WTC11 (cell line): ENCODE data around the gene LIF. TPM values are rescaled to one million over a fixed set of nuclear protein-coding genes. Genes with fewer than 3 reads are reported as not detected.

Experiments used
- ATAC-seq: fragments of 200-7000 bp; cut with Tn5 transposase; 2 replicates; pipeline ENCODE4 v1.10.0; 2021; ENCODE audit warnings: mild to moderate bottlenecking, moderate library complexity
- CTCF ChIA-PET: fragments of 300-600 bp; sonication (Branson Sonifier 250); formaldehyde crosslinking; loops from one replicate; lab custom pipeline; 2021; ENCODE audit warnings: antibody characterized with exemption; lab: Charles Lee
- POLR2A ChIA-PET: fragments of 350-600 bp; sonication (Branson Sonifier 250); formaldehyde crosslinking; loops from one replicate; lab custom pipeline; 2021; ENCODE audit warnings: antibody characterized with exemption; lab: Charles Lee
- DNase-seq: peaks from one replicate; pipeline ENCODE4 v3.0.0; 2021; ENCODE audit warnings: low spot score
- H3K27ac Mint-ChIP-seq: 2 replicates; pipeline ENCODE4 v1.8.0; 2021; ENCODE audit warnings: mixed read lengths
- H3K27me3 Mint-ChIP-seq: 2 replicates; pipeline ENCODE4 v1.8.0; 2021; ENCODE audit warnings: low read depth, mild to moderate bottlenecking, moderate library complexity, mixed read lengths
- H3K36me3 Mint-ChIP-seq: 2 replicates; pipeline ENCODE4 v1.8.0; 2021; ENCODE audit warnings: mixed read lengths
- H3K4me1 Mint-ChIP-seq: 2 replicates; pipeline ENCODE4 v1.8.0; 2022; ENCODE audit warnings: mixed read lengths
- H3K4me3 Mint-ChIP-seq: 2 replicates; pipeline ENCODE4 v1.8.0; 2021; ENCODE audit warnings: mild to moderate bottlenecking, moderate library complexity, mixed read lengths
- H3K9me3 Mint-ChIP-seq: 2 replicates; pipeline ENCODE4 v1.8.0; 2021; ENCODE audit warnings: mixed read lengths
- AFF4 ChIP-seq: sonication (generic); formaldehyde crosslinking; IDR thresholded peaks from 2 replicates; pipeline ENCODE4 v1.8.1; 2023; ENCODE audit warnings: mild to moderate bottlenecking, missing genetic modification reagents, borderline replicate concordance
- AR ChIP-seq: fragments of 250-450 bp; sonication (Bioruptor Pico); IDR thresholded peaks from 2 replicates; pipeline ENCODE4 v1.9.0; 2021; ENCODE audit warnings: mild to moderate bottlenecking
- ATF1 ChIP-seq: sonication (generic); formaldehyde crosslinking; IDR thresholded peaks from 2 replicates; pipeline ENCODE4 v1.8.1; 2023; ENCODE audit warnings: mild to moderate bottlenecking, moderate library complexity, missing genetic modification reagents
- CBFB ChIP-seq: sonication (generic); formaldehyde crosslinking; IDR thresholded peaks from 2 replicates; pipeline ENCODE4 v1.8.1; 2022; ENCODE audit warnings: mild to moderate bottlenecking, low read depth, missing genetic modification reagents
- CDX4 ChIP-seq: fragments of 250-450 bp; sonication (Bioruptor Pico); IDR thresholded peaks from 2 replicates; pipeline ENCODE4 v1.9.0; 2021; ENCODE audit warnings: moderate library complexity, mild to moderate bottlenecking, inconsistent platforms, borderline replicate concordance
- CREB1 ChIP-seq: sonication (generic); formaldehyde crosslinking; IDR thresholded peaks from 2 replicates; pipeline ENCODE4 v1.8.0; 2023; ENCODE audit warnings: mild to moderate bottlenecking, missing genetic modification reagents
- GABPB1 ChIP-seq: sonication (generic); formaldehyde crosslinking; IDR thresholded peaks from 2 replicates; pipeline ENCODE4 v1.8.1; 2023; ENCODE audit warnings: mild to moderate bottlenecking, missing genetic modification reagents
- GRHL2 ChIP-seq: fragments of 250-450 bp; sonication (Bioruptor Pico); IDR thresholded peaks from 2 replicates; pipeline ENCODE4 v1.8.0; 2022; ENCODE audit warnings: mild to moderate bottlenecking, moderate library complexity; ENCODE audit not compliant: insufficient replicate concordance, severe bottlenecking
- PRRX2 ChIP-seq: fragments of 250-450 bp; sonication (Bioruptor Pico); IDR thresholded peaks from 2 replicates; pipeline ENCODE4 v1.8.0; 2021; ENCODE audit warnings: mild to moderate bottlenecking
- SMAD3 ChIP-seq: sonication (generic); formaldehyde crosslinking; IDR thresholded peaks from 2 replicates; pipeline ENCODE4 v1.8.0; 2022; ENCODE audit warnings: missing genetic modification reagents, mild to moderate bottlenecking, borderline replicate concordance
- SMAD4 ChIP-seq: sonication (generic); formaldehyde crosslinking; IDR thresholded peaks from 2 replicates; pipeline ENCODE4 v1.8.0; 2022; ENCODE audit warnings: mild to moderate bottlenecking, missing genetic modification reagents
- TEAD1 ChIP-seq: sonication (generic); formaldehyde crosslinking; IDR thresholded peaks from 2 replicates; pipeline ENCODE4 v1.8.0; 2022; ENCODE audit warnings: mild to moderate bottlenecking, missing genetic modification reagents
- TEAD4 ChIP-seq: sonication (generic); formaldehyde crosslinking; IDR thresholded peaks from 2 replicates; pipeline ENCODE4 v1.8.0; 2022; ENCODE audit warnings: mild to moderate bottlenecking, missing genetic modification reagents
- ZNF138 ChIP-seq: sonication (generic); formaldehyde crosslinking; conservative IDR thresholded peaks from 2 replicates; pipeline ENCODE4 v1.8.1; 2022; ENCODE audit warnings: mild to moderate bottlenecking, moderate library complexity, missing genetic modification reagents
- ZNF281 ChIP-seq: sonication (generic); formaldehyde crosslinking; IDR thresholded peaks from 2 replicates; pipeline ENCODE4 v1.8.0; 2023; ENCODE audit warnings: mild to moderate bottlenecking, missing genetic modification reagents
- total RNA-seq: library from RNA; stranded (reverse); gene quantifications from 3 replicates; pipeline ENCODE4 v1.2.3, GENCODE V29; 2021
- TF ChIP-seq, protein P1 (sequence below): sonication (generic); formaldehyde crosslinking; IDR thresholded peaks from 2 replicates; pipeline ENCODE4 v1.8.1; 2023; ENCODE audit warnings: mild to moderate bottlenecking, missing genetic modification reagents, moderate library complexity
- TF ChIP-seq, protein P2 (sequence below): sonication (generic); formaldehyde crosslinking; IDR thresholded peaks from 2 replicates; pipeline ENCODE4 v1.8.1; 2023; ENCODE audit warnings: mild to moderate bottlenecking, moderate library complexity, missing genetic modification reagents
- TF ChIP-seq, protein P3 (sequence below): sonication (generic); formaldehyde crosslinking; IDR thresholded peaks from 2 replicates; pipeline ENCODE4 v1.8.0; 2023; ENCODE audit warnings: missing genetic modification reagents

Gene LIF
- total RNA-seq, 1 experiment from 2014 or later: 7.2 TPM

- H3K27ac Mint-ChIP-seq: no peak overlapping the region
- no peaks in the 10 kb centered on the region for H3K36me3 Mint-ChIP-seq
- CTCF ChIA-PET: interaction anchor here (1.5 to 2.1 kb wide), 2 partner anchors 57 to 193 kb away, joined by 4 to 6 read pairs; no protein-coding TSS in a partner anchor
- POLR2A ChIA-PET: interaction anchor here (0.7 kb wide), 2 partner anchors 16 to 117 kb away, joined by 4 read pairs; no protein-coding TSS in a partner anchor
- no peaks in the 10 kb centered on the region for H3K27me3 Mint-ChIP-seq
- DNase-seq (no peak), ATAC-seq (no peak)
- TF ChIP-seq SMAD4 (CRISPR knock-in tag) (no peak), CBFB (CRISPR knock-in tag) (no peak), ZNF281 (CRISPR knock-in tag) (no peak), SMAD3 (no peak), GRHL2 (CRISPR knock-in tag) (no peak), CDX4 (CRISPR knock-in tag) (no peak), ATF1 (CRISPR knock-in tag) (no peak), CREB1 (no peak), GABPB1 (no peak), TEAD4 (CRISPR knock-in tag) (no peak), PRRX2 (no peak), TEAD1 (CRISPR knock-in tag) (no peak), AFF4 (CRISPR knock-in tag) (no peak), ZNF138 (CRISPR knock-in tag) (no peak), AR (CRISPR knock-in tag) (no peak)
- TF ChIP-seq, protein P1, sequence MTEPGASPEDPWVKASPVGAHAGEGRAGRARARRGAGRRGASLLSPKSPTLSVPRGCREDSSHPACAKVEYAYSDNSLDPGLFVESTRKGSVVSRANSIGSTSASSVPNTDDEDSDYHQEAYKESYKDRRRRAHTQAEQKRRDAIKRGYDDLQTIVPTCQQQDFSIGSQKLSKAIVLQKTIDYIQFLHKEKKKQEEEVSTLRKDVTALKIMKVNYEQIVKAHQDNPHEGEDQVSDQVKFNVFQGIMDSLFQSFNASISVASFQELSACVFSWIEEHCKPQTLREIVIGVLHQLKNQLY (CRISPR knock-in tag): no peak
- TF ChIP-seq, protein P2, sequence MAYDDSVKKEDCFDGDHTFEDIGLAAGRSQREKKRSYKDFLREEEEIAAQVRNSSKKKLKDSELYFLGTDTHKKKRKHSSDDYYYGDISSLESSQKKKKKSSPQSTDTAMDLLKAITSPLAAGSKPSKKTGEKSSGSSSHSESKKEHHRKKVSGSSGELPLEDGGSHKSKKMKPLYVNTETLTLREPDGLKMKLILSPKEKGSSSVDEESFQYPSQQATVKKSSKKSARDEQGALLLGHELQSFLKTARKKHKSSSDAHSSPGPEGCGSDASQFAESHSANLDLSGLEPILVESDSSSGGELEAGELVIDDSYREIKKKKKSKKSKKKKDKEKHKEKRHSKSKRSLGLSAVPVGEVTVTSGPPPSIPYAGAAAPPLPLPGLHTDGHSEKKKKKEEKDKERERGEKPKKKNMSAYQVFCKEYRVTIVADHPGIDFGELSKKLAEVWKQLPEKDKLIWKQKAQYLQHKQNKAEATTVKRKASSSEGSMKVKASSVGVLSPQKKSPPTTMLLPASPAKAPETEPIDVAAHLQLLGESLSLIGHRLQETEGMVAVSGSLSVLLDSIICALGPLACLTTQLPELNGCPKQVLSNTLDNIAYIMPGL (CRISPR knock-in tag): no peak
- TF ChIP-seq, protein P3, sequence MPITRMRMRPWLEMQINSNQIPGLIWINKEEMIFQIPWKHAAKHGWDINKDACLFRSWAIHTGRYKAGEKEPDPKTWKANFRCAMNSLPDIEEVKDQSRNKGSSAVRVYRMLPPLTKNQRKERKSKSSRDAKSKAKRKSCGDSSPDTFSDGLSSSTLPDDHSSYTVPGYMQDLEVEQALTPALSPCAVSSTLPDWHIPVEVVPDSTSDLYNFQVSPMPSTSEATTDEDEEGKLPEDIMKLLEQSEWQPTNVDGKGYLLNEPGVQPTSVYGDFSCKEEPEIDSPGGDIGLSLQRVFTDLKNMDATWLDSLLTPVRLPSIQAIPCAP (CRISPR knock-in tag): no peak
- no peak overlapping the region for H3K4me3 Mint-ChIP-seq
- H3K9me3 Mint-ChIP-seq: 0 out of 2 replicates have a peak, but pooled peaks cover 3% of the 10 kb centered on the region
- H3K4me1 Mint-ChIP-seq: peaks cover 32% of the 10 kb centered on the region
These were observed 47.6 kb downstream of the LIF start for GRCh38 chr22:30198921-30199320.
